Vagina (tissue), 2 donors: Measurements from ENCODE around the gene TSN.

ENCODE experiments used
- POLR2A ChIP-seq, 2 donors: fragments of 450-650 bp; IDR thresholded peaks; one replicate each; pipeline ENCODE4 v1.6.1; 2017; ENCODE audit warnings: antibody characterized with exemption in 2 of 2, mild to moderate bottlenecking in 2 of 2, moderate library complexity in 2 of 2
- TF ChIP-seq, protein P1 (sequence below), 3 experiments: fragments of 450-650 bp in 2 of 3; fragments of 200-600 bp in 1 of 3; sonication (generic) in 1 of 3; IDR thresholded peaks; one replicate each; pipeline ENCODE4 v1.5.1; 2017 to 2019; ENCODE audit warnings: antibody characterized with exemption in 3 of 3, mild to moderate bottlenecking in 2 of 3, moderate library complexity in 2 of 3

- TF ChIP-seq, protein P1, sequence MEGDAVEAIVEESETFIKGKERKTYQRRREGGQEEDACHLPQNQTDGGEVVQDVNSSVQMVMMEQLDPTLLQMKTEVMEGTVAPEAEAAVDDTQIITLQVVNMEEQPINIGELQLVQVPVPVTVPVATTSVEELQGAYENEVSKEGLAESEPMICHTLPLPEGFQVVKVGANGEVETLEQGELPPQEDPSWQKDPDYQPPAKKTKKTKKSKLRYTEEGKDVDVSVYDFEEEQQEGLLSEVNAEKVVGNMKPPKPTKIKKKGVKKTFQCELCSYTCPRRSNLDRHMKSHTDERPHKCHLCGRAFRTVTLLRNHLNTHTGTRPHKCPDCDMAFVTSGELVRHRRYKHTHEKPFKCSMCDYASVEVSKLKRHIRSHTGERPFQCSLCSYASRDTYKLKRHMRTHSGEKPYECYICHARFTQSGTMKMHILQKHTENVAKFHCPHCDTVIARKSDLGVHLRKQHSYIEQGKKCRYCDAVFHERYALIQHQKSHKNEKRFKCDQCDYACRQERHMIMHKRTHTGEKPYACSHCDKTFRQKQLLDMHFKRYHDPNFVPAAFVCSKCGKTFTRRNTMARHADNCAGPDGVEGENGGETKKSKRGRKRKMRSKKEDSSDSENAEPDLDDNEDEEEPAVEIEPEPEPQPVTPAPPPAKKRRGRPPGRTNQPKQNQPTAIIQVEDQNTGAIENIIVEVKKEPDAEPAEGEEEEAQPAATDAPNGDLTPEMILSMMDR (IDR thresholded peaks at IDR 0.05): peak in 2 of 3 experiments; percentile 29 to 42
- no peak for TF ChIP-seq POLR2A (IDR thresholded peaks at IDR 0.05)
Observed at GRCh38 chr2:121810959-121811853, 55.8 kb downstream of the TSN start.
